Activated CD8-positive, alpha-beta T cell treated with anti-CD3 and anti-CD28 coated beads for 36 hours (primary cell): ENCODE data around the gene RWDD4. TPM values are rescaled to one million over a fixed set of nuclear protein-coding genes. Genes with fewer than 3 reads are reported as not detected.

ENCODE experiments used
- ATAC-seq: fragments of 200-7000 bp; cut with Tn5 transposase; one replicate; pipeline ENCODE4 v1.10.0; 2021; ENCODE audit warnings: mild to moderate bottlenecking, moderate library complexity
- CTCF ChIA-PET: fragments of 350-600 bp; sonication (Branson Sonifier 250); formaldehyde crosslinking; loops from one replicate; lab custom pipeline; 2021; ENCODE audit warnings: antibody characterized with exemption; lab: Charles Lee
- POLR2A ChIA-PET: fragments of 350-600 bp; sonication (Branson Sonifier 250); formaldehyde crosslinking; loops from one replicate; lab custom pipeline; 2021; ENCODE audit warnings: antibody characterized with exemption; lab: Charles Lee
- DNase-seq: peaks from one replicate; pipeline ENCODE4 v3.0.0-alpha.2; 2020
- H3K27ac Mint-ChIP-seq: one replicate; pipeline ENCODE4 v1.8.0; 2021; ENCODE audit warnings: mild to moderate bottlenecking, mixed read lengths
- H3K27me3 Mint-ChIP-seq: one replicate; pipeline ENCODE4 v1.8.0; 2021; ENCODE audit warnings: mixed read lengths
- H3K36me3 Mint-ChIP-seq: one replicate; pipeline ENCODE4 v1.8.0; 2021; ENCODE audit warnings: low read depth, mixed read lengths
- H3K4me1 Mint-ChIP-seq: one replicate; pipeline ENCODE4 v1.8.0; 2021; ENCODE audit warnings: low read depth, mixed read lengths
- H3K4me3 Mint-ChIP-seq: one replicate; pipeline ENCODE4 v1.8.0; 2021; ENCODE audit warnings: mild to moderate bottlenecking, moderate library complexity, mixed read lengths
- H3K9me3 Mint-ChIP-seq: one replicate; pipeline ENCODE4 v1.8.0; 2021; ENCODE audit warnings: mixed read lengths
- CTCF ChIP-seq: fragments of 200-600 bp; IDR thresholded peaks from one replicate; pipeline ENCODE4 v1.8.0; 2022; ENCODE audit warnings: antibody characterized with exemption, mild to moderate bottlenecking
- intact Hi-C: fragments of 100-400 bp; cut with micrococcal nuclease; formaldehyde crosslinking; loops from one replicate; pipeline ENCODE4 v1.10.0; 2022
- total RNA-seq, 2 experiments: library from RNA; stranded (reverse); gene quantifications; one replicate each; pipeline ENCODE4 v1.2.3, GENCODE V29; 2021

RWDD4 gene
- total RNA-seq, 2 experiments from 2014 or later = 19.4 to 20.9 TPM

DNA sequence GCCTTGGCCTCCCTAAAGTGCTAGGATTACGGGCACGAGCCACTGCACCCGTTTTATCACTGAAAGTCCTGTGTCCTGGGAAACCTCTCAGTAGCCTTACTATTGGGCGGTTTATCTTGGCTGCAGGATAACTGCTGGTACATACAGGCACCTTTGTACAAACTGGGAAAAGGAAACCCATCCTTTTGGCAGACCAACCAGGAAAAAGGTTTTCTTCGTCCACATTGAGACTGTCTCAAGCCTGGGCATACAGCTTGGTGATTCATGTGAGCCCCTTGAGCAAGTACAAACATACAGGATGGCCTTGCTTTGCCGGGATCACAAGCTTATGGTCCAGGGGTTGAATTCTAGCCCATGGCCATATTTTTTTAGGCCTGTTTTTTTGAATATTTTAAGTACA lies 32.8 kb downstream of the RWDD4 start:
- Mint-ChIP-seq H3K27me3 (no peaks in the 10 kb centered on the region), H3K4me3 (no peak overlapping the region), H3K9me3 (no peaks in the 10 kb centered on the region), H3K27ac (no peak overlapping the region), H3K36me3 (no peaks in the 10 kb centered on the region), H3K4me1 (no peaks in the 10 kb centered on the region)
- ChIA-PET POLR2A (no interaction called here), CTCF (no interaction called here)
- ATAC-seq = no peak
- no peak for TF ChIP-seq CTCF
- no peak for DNase-seq
- intact Hi-C loops = no loop called here

DNA sequence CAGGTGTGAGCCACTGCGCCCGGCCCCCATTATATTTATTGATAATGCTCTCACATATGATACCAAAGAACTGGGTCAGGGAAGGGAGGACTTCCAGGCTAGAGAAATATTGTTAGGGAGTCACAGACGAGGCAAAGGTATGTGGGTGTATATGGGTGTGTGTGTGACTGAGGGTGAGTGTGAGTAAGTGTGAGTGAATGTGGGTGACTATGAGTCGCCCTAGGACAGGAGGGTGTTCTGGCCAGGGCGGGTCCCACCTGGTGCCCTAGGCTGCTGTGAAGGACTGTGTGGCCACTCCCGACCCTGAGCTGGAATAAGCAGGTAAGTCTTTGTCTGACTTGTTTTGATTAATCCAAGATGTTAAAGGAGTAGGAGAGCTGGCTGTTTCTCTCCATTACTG lies 34.4 kb downstream of the RWDD4 start:
- no peaks in the 10 kb centered on the region for H3K9me3 Mint-ChIP-seq
- no peak overlapping the region for H3K27ac Mint-ChIP-seq
- H3K4me1 Mint-ChIP-seq = no peaks in the 10 kb centered on the region
- TF ChIP-seq CTCF = no peak
- no peaks in the 10 kb centered on the region for H3K27me3 Mint-ChIP-seq
- intact Hi-C loops = no loop called here
- no peak for DNase-seq
- ATAC-seq = no peak
- ChIA-PET POLR2A (no interaction called here), CTCF (no interaction called here)
- no peak overlapping the region for H3K4me3 Mint-ChIP-seq
- no peaks in the 10 kb centered on the region for H3K36me3 Mint-ChIP-seq

- TF ChIP-seq CTCF = no peak
- ChIA-PET CTCF (no interaction called here), POLR2A (no interaction called here)
- no peaks in the 10 kb centered on the region for H3K9me3 Mint-ChIP-seq
- ATAC-seq (no peak), DNase-seq (no peak)
- H3K4me1 Mint-ChIP-seq = no peaks in the 10 kb centered on the region
- no peaks in the 10 kb centered on the region for H3K27me3 Mint-ChIP-seq
- H3K27ac Mint-ChIP-seq = no peak overlapping the region
- intact Hi-C loops = no loop called here
- H3K36me3 Mint-ChIP-seq = no peaks in the 10 kb centered on the region
- H3K4me3 Mint-ChIP-seq = no peak overlapping the region
These were observed 37.1 kb downstream of the RWDD4 start for GRCh38 chr4:183621875-183622274.

GRCh38 chr4:183620421-183620820 lies 38.6 kb downstream of the RWDD4 start:
- Mint-ChIP-seq H3K27ac (no peak overlapping the region), H3K4me1 (no peaks in the 10 kb centered on the region), H3K36me3 (no peaks in the 10 kb centered on the region), H3K9me3 (no peaks in the 10 kb centered on the region), H3K27me3 (peaks cover 2% of the 10 kb centered on the region), H3K4me3 (no peak overlapping the region)
- intact Hi-C loops = no loop called here
- DNase-seq = no peak
- no peak for ATAC-seq
- ChIA-PET POLR2A (no interaction called here), CTCF (no interaction called here)
- TF ChIP-seq CTCF = no peak

DNA sequence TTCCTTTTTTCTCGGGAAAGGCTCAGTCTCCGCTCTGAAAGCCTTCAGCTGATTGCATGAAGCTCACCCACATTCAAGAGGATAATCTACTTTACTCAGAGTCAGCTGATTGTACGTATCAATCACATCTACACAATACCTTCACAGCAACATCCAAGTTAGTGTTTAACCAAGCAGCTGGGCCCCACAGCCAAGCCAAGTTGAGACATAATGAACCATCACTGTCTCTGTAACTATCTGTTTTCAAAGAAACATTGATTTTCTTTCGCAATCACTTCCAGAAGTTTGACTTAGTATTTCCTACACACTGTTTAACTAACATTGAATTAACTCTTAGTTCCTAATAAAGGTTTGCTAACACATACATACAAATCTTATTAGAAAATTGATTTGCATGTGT lies 40.3 kb downstream of the RWDD4 start:
- no peak overlapping the region for H3K4me3 Mint-ChIP-seq
- DNase-seq (no peak), ATAC-seq (no peak)
- no peak overlapping the region for H3K27ac Mint-ChIP-seq
- H3K9me3 Mint-ChIP-seq = no peaks in the 10 kb centered on the region
- CTCF ChIA-PET = interaction anchor here (0.8 kb wide), 1 partner anchor 103 kb away, joined by 3 read pairs; no protein-coding TSS in a partner anchor
- H3K4me1 Mint-ChIP-seq = no peaks in the 10 kb centered on the region
- intact Hi-C loops = no loop called here
- H3K27me3 Mint-ChIP-seq = peaks cover 2% of the 10 kb centered on the region
- no peak for TF ChIP-seq CTCF
- POLR2A ChIA-PET = no interaction called here
- H3K36me3 Mint-ChIP-seq = no peaks in the 10 kb centered on the region
